CD4-positive, alpha-beta T cell (primary cell): ENCODE data around the gene USB1. TPM values are rescaled to one million over a fixed set of nuclear protein-coding genes. Genes with fewer than 3 reads are reported as not detected.

Experiments used
- ATAC-seq: fragments of 200-7000 bp; cut with Tn5 transposase; one replicate; pipeline ENCODE4 v1.10.0; 2022; ENCODE audit warnings: mild to moderate bottlenecking; ENCODE audit not compliant: poor library complexity
- CTCF ChIA-PET: fragments of 350-600 bp; sonication (Branson Sonifier 250); formaldehyde crosslinking; loops from one replicate; lab custom pipeline; 2021; ENCODE audit warnings: antibody characterized with exemption, inconsistent platforms; lab: Charles Lee
- POLR2A ChIA-PET: fragments of 350-600 bp; sonication (Branson Sonifier 250); formaldehyde crosslinking; loops from one replicate; lab custom pipeline; 2021; ENCODE audit warnings: antibody characterized with exemption, inconsistent platforms; lab: Charles Lee
- DNase-seq, 14 experiments: peaks; one replicate each; pipeline ENCODE4 v3.0.0-alpha.2; 2013 to 2020; ENCODE audit warnings: mixed read lengths in 2 of 14
- H3K27ac ChIP-seq, 2 donors: one replicate each; pipeline versions ENCODE4 v1.5.1 to v1.7.0; 2013; ENCODE audit warnings: low read length in 2 of 2, low read depth in 1 of 2, mild to moderate bottlenecking in 1 of 2
- H3K27me3 ChIP-seq, 2 experiments: 1 replicate in 1 of 2; 2 replicates in 1 of 2; pipeline versions ENCODE4 v1.6.1 to v1.7.0; 2013; ENCODE audit warnings: low read length in 2 of 2, control low read depth in 1 of 2, mild to moderate bottlenecking in 1 of 2, moderate library complexity in 1 of 2; ENCODE audit not compliant: insufficient read depth in 2 of 2, control insufficient read depth in 1 of 2
- H3K36me3 ChIP-seq: one replicate; pipeline ENCODE4 v1.6.1; 2013; ENCODE audit warnings: low read length, control low read depth; ENCODE audit not compliant: insufficient read depth
- H3K4me1 ChIP-seq: one replicate; pipeline ENCODE4 v1.6.1; 2013; ENCODE audit warnings: low read length, control low read depth; ENCODE audit not compliant: insufficient read depth
- H3K4me3 ChIP-seq: one replicate; pipeline ENCODE4 v1.5.1; 2013; ENCODE audit warnings: mild to moderate bottlenecking, low read length, moderate library complexity
- H3K9me3 ChIP-seq, 2 experiments: 1 replicate in 1 of 2; 2 replicates in 1 of 2; pipeline versions ENCODE4 v1.6.1 to v1.7.0; 2013; ENCODE audit warnings: low read length in 2 of 2, mild to moderate bottlenecking in 2 of 2, control low read depth in 1 of 2, moderate library complexity in 1 of 2; ENCODE audit not compliant: control insufficient read depth in 1 of 2, insufficient read depth in 1 of 2
- H3K27ac Mint-ChIP-seq: one replicate; pipeline ENCODE4 v1.8.0; 2020; ENCODE audit warnings: mixed read lengths
- H3K27me3 Mint-ChIP-seq: one replicate; pipeline ENCODE4 v1.8.0; 2021; ENCODE audit warnings: mixed read lengths
- H3K36me3 Mint-ChIP-seq: one replicate; pipeline ENCODE4 v1.8.0; 2021; ENCODE audit warnings: low read depth, mixed read lengths
- H3K4me1 Mint-ChIP-seq: one replicate; pipeline ENCODE4 v1.8.0; 2021; ENCODE audit warnings: low read depth, mixed read lengths
- H3K4me3 Mint-ChIP-seq: one replicate; pipeline ENCODE4 v1.8.0; 2020; ENCODE audit warnings: mild to moderate bottlenecking, mixed read lengths
- H3K9me3 Mint-ChIP-seq: one replicate; pipeline ENCODE4 v1.8.0; 2020; ENCODE audit warnings: mixed read lengths
- CTCF ChIP-seq: fragments of 200-600 bp; IDR thresholded peaks from one replicate; pipeline ENCODE4 v1.8.0; 2022; ENCODE audit warnings: antibody characterized with exemption, mild to moderate bottlenecking
- intact Hi-C, 2 experiments: fragments of 100-400 bp; cut with DNase I in 1 of 2; cut with micrococcal nuclease in 1 of 2; formaldehyde crosslinking; loops; one replicate each; pipeline versions ENCODE4 v1.15.1 to v1.9.0; 2023 to 2025; cut with DNase I, micrococcal nuclease
- total RNA-seq, 174 experiments: library from RNA in 2 of 174; stranded (reverse) in 2 of 174; gene quantifications; one replicate each; pipeline ENCODE4 v1.2.3 and lab custom pipeline; 2021 to 2026

Gene USB1
- total RNA-seq, 2 experiments from 2014 or later = 22.4 to 25.7 TPM

GRCh38 chr16:57984443-57985203 is 16.6 kb upstream of the USB1 start:
- Histone ChIP-seq H3K27me3 (no peaks in the 10 kb centered on the region), H3K4me3 (peak overlapping the region; percentile 81), H3K36me3 (no peaks in the 10 kb centered on the region), H3K9me3 (no peaks in the 10 kb centered on the region), H3K27ac (peak overlapping the region; percentile 29 to 50), H3K4me1 (peaks cover 22% of the 10 kb centered on the region)
- peak; percentile 85 to 97 (median 92) for DNase-seq
- ChIA-PET CTCF (no interaction called here), POLR2A (interaction anchor here (0.6 to 3.7 kb wide), 4 partner anchors 15 to 295 kb away, joined by 3 to 34 read pairs (median 4); partner anchors contain the start of genes USB1 and ZNF319)
- Mint-ChIP-seq H3K9me3 (no peaks in the 10 kb centered on the region), H3K27me3 (no peaks in the 10 kb centered on the region), H3K4me1 (peaks cover 15% of the 10 kb centered on the region), H3K4me3 (peak overlapping the region; percentile 94), H3K27ac (peak overlapping the region; percentile 56), H3K36me3 (no peaks in the 10 kb centered on the region)
- no peak for TF ChIP-seq CTCF
- intact Hi-C loops = loop anchor here (1.0 to 5.0 kb wide), 4 partner anchors 14 to 263 kb away; partner anchors contain the start of gene KATNB1 (in 1 of the 2)
- ATAC-seq = peak; percentile 98

- H3K4me3 Mint-ChIP-seq = peak overlapping the region; percentile 94
- Histone ChIP-seq H3K4me3 (peak overlapping the region; percentile 81), H3K36me3 (no peaks in the 10 kb centered on the region), H3K4me1 (peaks cover 22% of the 10 kb centered on the region), H3K9me3 (no peaks in the 10 kb centered on the region), H3K27me3 (no peaks in the 10 kb centered on the region), H3K27ac (peak overlapping the region in 1 of 2 donors; percentile 50)
- peak; percentile 50 for ATAC-seq
- no peak for TF ChIP-seq CTCF
- H3K27me3 Mint-ChIP-seq = no peaks in the 10 kb centered on the region
- intact Hi-C loops = loop anchor here (1.0 to 5.0 kb wide), 2 partner anchors 13 to 248 kb away; partner anchors contain the start of gene KATNB1 (in 1 of the 2)
- peak overlapping the region; percentile 57 for H3K27ac Mint-ChIP-seq
- peaks cover 15% of the 10 kb centered on the region for H3K4me1 Mint-ChIP-seq
- ChIA-PET CTCF (no interaction called here), POLR2A (interaction anchor here (0.6 to 3.7 kb wide), 4 partner anchors 15 to 296 kb away, joined by 3 to 34 read pairs (median 4); partner anchors contain the start of genes USB1 and ZNF319)
- peak in 1 of 14 experiments; percentile 35 for DNase-seq
- no peaks in the 10 kb centered on the region for H3K9me3 Mint-ChIP-seq
- H3K36me3 Mint-ChIP-seq = no peaks in the 10 kb centered on the region
Measured at GRCh38 chr16:57985204-57986181, 15.7 kb upstream of the USB1 start.

- peak overlapping the region; percentile 76 for H3K4me3 Mint-ChIP-seq
- Histone ChIP-seq H3K36me3 (no peaks in the 10 kb centered on the region), H3K9me3 (no peaks in the 10 kb centered on the region), H3K27me3 (no peaks in the 10 kb centered on the region), H3K27ac (no peak overlapping the region), H3K4me1 (peaks cover 22% of the 10 kb centered on the region), H3K4me3 (no peak overlapping the region)
- ChIA-PET POLR2A (interaction anchor here (3.7 kb wide), 1 partner anchor 14 kb away, joined by 34 read pairs; the partner anchor contains the start of genes USB1 and ZNF319), CTCF (interaction anchor here (1.7 kb wide), 1 partner anchor 14 kb away, joined by 5 read pairs; the partner anchor contains the start of gene ZNF319)
- H3K9me3 Mint-ChIP-seq = no peaks in the 10 kb centered on the region
- no peak for TF ChIP-seq CTCF
- intact Hi-C loops = loop anchor here in 1 of 2 experiments (5.0 kb wide), 1 partner anchor 249 kb away; the partner anchor contains the start of gene KATNB1
- H3K27ac Mint-ChIP-seq = peak overlapping the region; percentile 57
- DNase-seq = no peak
- no peak for ATAC-seq
- no peaks in the 10 kb centered on the region for H3K36me3 Mint-ChIP-seq
- no peaks in the 10 kb centered on the region for H3K27me3 Mint-ChIP-seq
- H3K4me1 Mint-ChIP-seq = peaks cover 15% of the 10 kb centered on the region
Measured at GRCh38 chr16:57986196-57986595, 15.0 kb upstream of the USB1 start.
